ENCODE data around the gene RHO. TPM values are rescaled to one million over a fixed set of nuclear protein-coding genes. Genes with fewer than 3 reads are reported as not detected.
"Not testable (repeated sequence)": the region's sequence is repeated elsewhere in the genome, so short reads cannot be mapped to it uniquely, and the experiment has no call there.

Gene RHO
- total RNA-seq, 4 donors from 2014 or later: not detected

GRCh38 chr3:129495006-129495639 is 33.3 kb upstream of the RHO start:
- DNase-seq (ENCODE audit: low spot score in 2 of 2); H3K27me3 ChIP-seq; H3K9me3 ChIP-seq; H3K4me3 ChIP-seq: not testable (repeated sequence)
- Histone ChIP-seq H3K4me1 (peaks cover 0 to 22% (median 11%) of the 10 kb centered on the region in 4 donors), H3K36me3 (peaks cover 0 to 40% (median 3%) of the 10 kb centered on the region in 3 donors), H3K27ac (peak overlapping the region in 3 of 4 donors; percentile 50 to 78 (median 78))
- 53 to 55% methylated on average over 10 of the region's 10 CpGs for WGBS, 2 donors
- peak in 1 of 2 donors; percentile 23 for TF ChIP-seq EP300 (IDR thresholded peaks at IDR 0.05)

DNA sequence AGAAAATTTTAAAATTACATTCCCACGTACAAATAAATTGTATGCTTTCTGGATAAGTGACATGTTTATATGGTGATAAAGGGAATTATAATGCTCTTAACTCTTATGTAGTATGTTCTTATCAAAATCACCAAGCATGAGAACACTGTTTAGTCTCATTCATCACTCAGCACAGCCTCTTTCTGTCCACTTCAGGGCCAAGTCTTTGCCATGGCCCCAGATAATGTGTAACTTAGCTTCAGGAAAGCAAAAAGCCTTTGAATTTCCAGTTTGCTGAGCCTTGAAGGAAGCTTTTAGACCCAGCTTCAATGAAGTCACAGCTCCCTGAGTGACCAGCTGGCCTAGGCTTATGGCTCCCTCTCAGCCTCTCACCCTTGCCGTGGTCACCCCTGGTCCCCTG is 30.6 kb upstream of the RHO start:
- 94 to 97% methylated on average over 2 of the region's 2 CpGs for WGBS, 2 donors
- H3K27me3 ChIP-seq; H3K4me3 ChIP-seq; DNase-seq (ENCODE audit: low spot score in 2 of 2); H3K9me3 ChIP-seq: not testable (repeated sequence)
- peaks cover 0 to 53% (median 0%) of the 10 kb centered on the region in 3 donors for H3K36me3 ChIP-seq
- peak overlapping the region in 1 of 4 donors; percentile 1 for H3K27ac ChIP-seq
- peaks cover 0 to 15% (median 7%) of the 10 kb centered on the region in 4 donors for H3K4me1 ChIP-seq

DNA sequence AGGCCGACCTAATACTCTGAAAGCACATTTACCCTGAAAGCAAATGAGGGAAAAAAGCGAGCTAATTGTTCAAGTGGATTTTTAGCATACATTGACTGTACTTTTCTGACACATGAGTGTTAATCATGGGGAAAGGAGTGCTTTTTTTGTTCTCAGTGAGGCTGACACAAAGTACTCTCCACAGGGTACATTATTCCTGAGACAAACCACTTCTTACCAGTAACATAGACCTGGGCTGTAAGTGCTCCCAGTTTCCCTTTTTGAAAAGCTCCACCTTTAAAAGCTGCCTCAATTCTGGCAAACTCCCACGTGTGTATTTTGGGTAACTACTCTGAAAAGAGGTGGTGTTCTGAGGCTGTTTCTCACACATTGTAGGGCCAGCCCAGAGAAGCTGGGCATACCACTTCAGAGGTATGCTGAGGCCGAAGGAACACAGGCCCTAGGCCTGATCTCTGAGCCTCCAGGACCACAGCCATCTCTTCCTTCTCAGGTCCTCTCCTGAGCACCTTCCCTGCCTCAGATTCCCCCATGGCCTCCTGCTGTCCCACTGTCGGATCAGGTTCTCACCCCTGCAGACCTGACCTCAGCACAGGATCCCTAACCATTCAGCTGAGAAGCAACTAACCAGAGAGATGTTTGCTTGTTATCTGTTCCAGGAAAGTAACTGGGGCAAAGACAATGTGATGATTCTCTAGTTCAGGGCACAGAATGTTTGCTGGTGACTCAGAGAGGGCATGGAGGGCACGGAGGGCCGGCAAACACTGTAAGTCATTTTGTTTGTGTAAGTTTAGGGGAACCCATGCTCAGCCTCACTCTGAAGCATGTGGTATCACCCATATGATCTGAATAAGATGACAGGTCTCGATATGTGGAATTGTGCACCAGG is 29.6 kb upstream of the RHO start:
- not testable (repeated sequence) for H3K4me3 ChIP-seq; H3K9me3 ChIP-seq; H3K27me3 ChIP-seq; DNase-seq (ENCODE audit: low spot score in 2 of 2)
- H3K4me1 ChIP-seq: peaks cover 0 to 15% (median 7%) of the 10 kb centered on the region in 4 donors
- H3K36me3 ChIP-seq: peaks cover 0 to 53% (median 2%) of the 10 kb centered on the region in 3 donors
- 53 to 70% methylated on average over 8 of the region's 8 CpGs for WGBS, 2 donors
- H3K27ac ChIP-seq: peak overlapping the region in 1 of 4 donors; percentile 67

GRCh38 chr3:129499604-129500333 is 28.7 kb upstream of the RHO start:
- H3K4me3 ChIP-seq; H3K9me3 ChIP-seq; H3K4me1 ChIP-seq; H3K27me3 ChIP-seq; DNase-seq (ENCODE audit: low spot score in 2 of 2): not testable (repeated sequence)
- 84 to 87% methylated on average over 13 of the region's 14 CpGs for WGBS, 2 donors
- peak overlapping the region in 1 of 4 donors; percentile 43 for H3K27ac ChIP-seq
- peaks cover 0 to 60% (median 3%) of the 10 kb centered on the region in 3 donors for H3K36me3 ChIP-seq

- peaks cover 0 to 5% (median 2%) of the 10 kb centered on the region in 4 donors for H3K4me1 ChIP-seq
- no peak overlapping the region for H3K4me3 ChIP-seq
- no peak for DNase-seq (ENCODE audit: low spot score in 2 of 2)
- peaks cover 0 to 65% (median 3%) of the 10 kb centered on the region in 3 donors for H3K36me3 ChIP-seq
- no peaks in the 10 kb centered on the region for H3K9me3 ChIP-seq
- H3K27me3 ChIP-seq: no peaks in the 10 kb centered on the region
- 91 to 92% methylated on average over 5 of the region's 5 CpGs for WGBS, 2 donors
- no peak for TF ChIP-seq POLR2A (IDR thresholded peaks at IDR 0.05)
- TF ChIP-seq EP300 (IDR thresholded peaks at IDR 0.05): no peak
- TF ChIP-seq, protein P1, sequence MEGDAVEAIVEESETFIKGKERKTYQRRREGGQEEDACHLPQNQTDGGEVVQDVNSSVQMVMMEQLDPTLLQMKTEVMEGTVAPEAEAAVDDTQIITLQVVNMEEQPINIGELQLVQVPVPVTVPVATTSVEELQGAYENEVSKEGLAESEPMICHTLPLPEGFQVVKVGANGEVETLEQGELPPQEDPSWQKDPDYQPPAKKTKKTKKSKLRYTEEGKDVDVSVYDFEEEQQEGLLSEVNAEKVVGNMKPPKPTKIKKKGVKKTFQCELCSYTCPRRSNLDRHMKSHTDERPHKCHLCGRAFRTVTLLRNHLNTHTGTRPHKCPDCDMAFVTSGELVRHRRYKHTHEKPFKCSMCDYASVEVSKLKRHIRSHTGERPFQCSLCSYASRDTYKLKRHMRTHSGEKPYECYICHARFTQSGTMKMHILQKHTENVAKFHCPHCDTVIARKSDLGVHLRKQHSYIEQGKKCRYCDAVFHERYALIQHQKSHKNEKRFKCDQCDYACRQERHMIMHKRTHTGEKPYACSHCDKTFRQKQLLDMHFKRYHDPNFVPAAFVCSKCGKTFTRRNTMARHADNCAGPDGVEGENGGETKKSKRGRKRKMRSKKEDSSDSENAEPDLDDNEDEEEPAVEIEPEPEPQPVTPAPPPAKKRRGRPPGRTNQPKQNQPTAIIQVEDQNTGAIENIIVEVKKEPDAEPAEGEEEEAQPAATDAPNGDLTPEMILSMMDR (IDR thresholded peaks at IDR 0.05): no peak
- no peak overlapping the region for H3K27ac ChIP-seq
Observed at GRCh38 chr3:129500334-129500658, 28.1 kb upstream of the RHO start.

- no peak for DNase-seq (ENCODE audit: low spot score in 2 of 2)
- Histone ChIP-seq H3K4me1 (no peaks in the 10 kb centered on the region), H3K27ac (no peak overlapping the region), H3K9me3 (no peaks in the 10 kb centered on the region), H3K36me3 (peaks cover 0 to 79% (median 3%) of the 10 kb centered on the region in 3 donors), H3K4me3 (no peak overlapping the region), H3K27me3 (no peaks in the 10 kb centered on the region)
- TF ChIP-seq, protein P1 (IDR thresholded peaks at IDR 0.05): no peak
- TF ChIP-seq EP300 (IDR thresholded peaks at IDR 0.05) (no peak), POLR2A (IDR thresholded peaks at IDR 0.05) (no peak)
- 74 to 84% methylated on average over 5 of the region's 5 CpGs for WGBS, 2 donors
Observed at GRCh38 chr3:129501630-129502029, 26.8 kb upstream of the RHO start.
